ENCODE results near the gene DNM3. TPM values are rescaled to one million over a fixed set of nuclear protein-coding genes. Genes with fewer than 3 reads are reported as not detected.

Gene DNM3
- total RNA-seq, 2 donors from 2014 or later, result 1.7 to 2.3 TPM

- ATAC-seq (no peak), DNase-seq (no peak)
- intact Hi-C loops (cut with DNase I, micrococcal nuclease), result no loop called here
Observed at GRCh38 chr1:171943973-171944561, 102.8 kb downstream of the DNM3 start.

GRCh38 chr1:171948511-171948910, 107.2 kb downstream of the DNM3 start:
- no peak for ATAC-seq
- no peak for DNase-seq
- intact Hi-C loops (cut with DNase I, micrococcal nuclease), result no loop called here

DNA sequence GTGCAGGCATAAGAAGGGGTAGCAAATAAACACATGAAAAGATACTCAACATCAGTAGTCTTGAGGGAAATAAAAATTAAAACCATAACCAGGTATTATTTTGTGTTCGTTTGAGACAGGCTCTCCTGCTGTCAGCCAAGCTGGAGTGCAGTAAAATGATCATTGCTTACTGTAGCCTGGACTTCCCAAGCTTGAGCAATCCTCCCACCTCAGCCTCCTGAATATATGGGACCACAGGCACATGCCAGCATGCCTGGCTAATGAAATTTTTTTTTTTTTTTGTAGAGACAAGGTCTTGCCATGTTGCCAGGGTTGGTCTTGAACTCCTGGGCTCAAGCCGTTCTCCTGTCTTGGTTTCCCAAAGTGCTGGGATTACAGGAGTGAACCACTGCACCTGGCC, 108.0 kb downstream of the DNM3 start:
- DNase-seq (no peak), ATAC-seq (no peak)
- intact Hi-C loops (cut with DNase I, micrococcal nuclease), result no loop called here

- intact Hi-C loops (cut with DNase I, micrococcal nuclease), result no loop called here
- ATAC-seq (no peak), DNase-seq (no peak)
Observed at GRCh38 chr1:171953835-171954234, 112.5 kb downstream of the DNM3 start.

GRCh38 chr1:171954361-171954760, 113.1 kb downstream of the DNM3 start:
- intact Hi-C loops (cut with DNase I, micrococcal nuclease), result no loop called here
- ATAC-seq (no peak), DNase-seq (no peak)

GRCh38 chr1:171961861-171962260, 120.6 kb downstream of the DNM3 start:
- intact Hi-C loops (cut with DNase I, micrococcal nuclease), result no loop called here
- ATAC-seq (no peak), DNase-seq (no peak)

GRCh38 chr1:171963762-171964161, 122.5 kb downstream of the DNM3 start:
- DNase-seq, result no peak
- ATAC-seq, result no peak
- intact Hi-C loops (cut with DNase I, micrococcal nuclease), result no loop called here

DNA sequence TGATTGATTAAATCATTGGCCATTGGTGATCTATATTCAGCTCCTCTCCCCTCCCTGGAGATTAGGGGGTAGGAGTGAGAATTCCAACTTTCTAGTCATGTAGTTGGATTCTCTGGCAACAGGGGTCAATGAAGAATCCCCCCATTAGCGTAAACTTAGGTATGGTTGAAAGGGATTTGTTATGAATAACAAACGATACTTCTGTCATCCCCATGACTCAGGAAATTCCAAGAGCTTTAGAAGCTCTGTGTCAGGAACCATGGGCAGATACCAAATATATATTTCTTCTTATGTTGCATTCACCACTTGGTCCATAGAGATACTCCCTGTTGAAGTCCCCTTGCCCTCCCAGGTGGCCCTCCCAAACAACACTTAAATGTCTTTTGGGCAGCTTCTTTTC, 124.5 kb downstream of the DNM3 start:
- DNase-seq (no peak), ATAC-seq (no peak)
- intact Hi-C loops (cut with DNase I, micrococcal nuclease), result no loop called here

DNA sequence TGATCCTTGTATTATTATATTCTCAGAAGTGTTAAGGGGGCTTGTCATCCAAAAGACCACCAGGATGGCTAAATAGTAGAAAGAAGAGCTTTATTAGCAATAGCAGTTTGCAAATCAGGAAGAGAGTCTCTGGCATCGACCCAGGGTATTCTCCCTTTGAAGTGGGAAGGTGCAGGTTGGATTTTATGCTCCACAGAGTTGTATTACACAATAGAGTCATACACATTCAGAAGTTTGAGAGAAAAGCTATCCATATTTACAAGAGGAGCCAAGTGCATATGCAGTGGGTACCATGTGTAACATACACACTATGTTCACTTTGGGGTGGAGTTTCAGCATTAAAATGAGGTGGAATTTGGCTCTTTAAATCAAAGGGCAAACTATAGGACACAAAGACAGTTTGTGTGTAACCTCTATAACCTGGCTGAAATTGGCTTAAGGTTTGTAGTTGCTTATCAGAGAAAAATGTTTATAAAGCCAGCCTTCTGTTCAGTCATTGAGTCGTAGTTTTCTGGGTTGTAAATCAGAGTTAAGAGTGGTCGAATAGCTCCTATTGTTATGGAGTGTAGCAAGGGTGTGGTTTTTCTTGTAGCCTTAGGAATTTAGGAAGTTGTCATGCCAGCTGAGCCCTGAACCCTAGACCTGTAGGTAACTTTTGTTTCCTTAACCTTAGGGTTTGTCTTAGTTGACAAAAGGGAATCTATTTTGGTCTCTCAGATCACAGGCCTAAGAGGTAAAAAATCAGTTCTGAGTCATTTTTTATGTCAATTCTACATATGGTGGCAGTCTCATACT, 125.3 kb downstream of the DNM3 start:
- DNase-seq (no peak), ATAC-seq (peak; percentile 82)
- intact Hi-C loops (cut with DNase I, micrococcal nuclease), result no loop called here

- intact Hi-C loops (cut with DNase I, micrococcal nuclease), result no loop called here
- no peak for DNase-seq
- ATAC-seq, result no peak
Observed at GRCh38 chr1:171969226-171969625, 127.9 kb downstream of the DNM3 start.

DNA sequence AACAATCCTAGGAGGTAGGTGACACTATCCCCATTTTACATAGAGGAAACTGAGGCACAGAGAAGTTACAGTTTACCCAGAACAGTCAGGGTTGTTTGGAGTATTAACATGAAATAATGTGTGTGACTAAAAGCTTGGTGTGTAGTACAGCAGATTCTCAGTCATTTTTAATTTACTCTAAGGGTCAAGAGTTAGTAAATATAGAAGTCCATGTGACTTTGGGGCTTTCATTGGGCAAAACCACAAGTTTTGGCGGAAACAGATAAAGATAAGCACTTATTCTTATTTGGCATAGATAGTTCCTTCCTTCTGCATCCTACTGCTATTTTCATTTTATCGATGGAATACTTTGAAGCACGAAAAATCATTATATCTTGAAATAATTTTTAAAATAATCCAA, 128.5 kb downstream of the DNM3 start:
- DNase-seq (no peak), ATAC-seq (no peak)

DNA sequence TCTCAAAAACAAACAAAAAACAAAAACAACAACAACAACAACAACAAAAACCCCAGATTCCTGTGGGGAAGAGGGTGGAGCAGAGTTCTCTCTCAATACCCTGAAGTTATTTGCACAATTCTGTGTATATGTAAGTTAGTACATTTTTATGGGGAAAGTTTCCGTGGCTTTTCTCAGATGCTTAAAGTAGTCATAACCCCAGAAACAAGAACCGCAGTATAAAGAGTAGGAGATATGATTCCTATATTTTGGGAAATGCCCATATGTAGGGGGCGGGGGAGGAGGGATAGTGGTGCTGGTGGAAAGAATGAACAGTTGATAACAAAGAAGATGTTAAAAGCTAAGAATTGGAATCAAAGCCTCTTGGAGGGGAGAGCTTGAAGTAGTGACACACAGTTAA, 131.5 kb downstream of the DNM3 start:
- ATAC-seq (no peak), DNase-seq (no peak)
- intact Hi-C loops (cut with DNase I, micrococcal nuclease), result no loop called here

More for the DNA sequence above, 128.5 kb downstream of the DNM3 start:
- intact Hi-C loops (cut with DNase I, micrococcal nuclease), result no loop called here

- intact Hi-C loops (cut with DNase I, micrococcal nuclease), result no loop called here
- ATAC-seq (no peak), DNase-seq (no peak)
Observed at GRCh38 chr1:171973421-171973820, 132.1 kb downstream of the DNM3 start.

GRCh38 chr1:171981303-171981702, 140.0 kb downstream of the DNM3 start:
- intact Hi-C loops (cut with DNase I, micrococcal nuclease), result loop anchor here (10.0 kb wide), 2 partner anchors 177 to 337 kb away; no protein-coding TSS in a partner anchor
- no peak for DNase-seq
- ATAC-seq, result no peak

DNA sequence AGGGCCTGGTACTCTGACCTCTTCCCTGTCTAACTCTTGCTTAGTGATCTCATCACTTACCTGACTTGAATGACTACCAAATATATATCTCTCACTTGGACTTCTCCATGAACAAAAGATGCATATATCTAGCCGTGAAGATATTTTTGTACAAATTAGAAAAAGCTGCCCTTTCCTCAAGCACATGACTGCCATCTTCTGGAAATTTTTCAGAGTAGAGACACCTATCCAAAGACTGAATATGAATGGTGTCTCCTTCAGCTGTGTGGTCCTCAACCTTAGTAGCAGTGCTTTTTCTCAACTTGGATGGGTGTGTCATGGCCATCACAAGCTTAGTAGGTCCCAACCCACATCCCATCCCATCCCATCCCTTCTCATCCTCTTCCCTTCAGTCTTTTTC, 142.3 kb downstream of the DNM3 start:
- ATAC-seq (peak; percentile 68), DNase-seq (no peak)
- intact Hi-C loops (cut with DNase I, micrococcal nuclease), result loop anchor here (10.0 kb wide), 2 partner anchors 179 to 339 kb away; no protein-coding TSS in a partner anchor

DNA sequence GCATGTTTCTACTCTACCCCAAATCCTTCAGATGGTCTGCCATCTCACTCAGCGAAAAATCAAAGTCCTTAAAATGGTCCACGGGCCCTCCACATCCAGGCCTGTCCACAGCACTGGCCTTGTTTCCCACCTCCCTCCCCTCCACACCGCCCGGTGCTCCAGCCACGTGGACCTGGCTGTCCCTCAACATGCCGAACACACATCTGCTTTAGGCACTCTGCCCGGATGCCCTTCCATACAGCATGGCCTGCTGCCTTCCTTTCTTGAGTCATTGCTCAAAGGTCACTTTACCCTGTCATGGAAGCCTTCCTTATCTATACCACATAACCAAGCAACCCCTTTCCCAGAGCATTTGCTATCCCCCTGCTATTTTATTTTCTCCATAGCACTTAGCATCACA, 143.0 kb downstream of the DNM3 start:
- ATAC-seq, result peak; percentile 77
- intact Hi-C loops (cut with DNase I, micrococcal nuclease), result loop anchor here (2.0 to 10.0 kb wide), 3 partner anchors 179 to 339 kb away; no protein-coding TSS in a partner anchor
- peak; percentile 11 to 27 for DNase-seq

GRCh38 chr1:171984850-171985485, 143.7 kb downstream of the DNM3 start:
- DNase-seq, result no peak
- peak; percentile 79 for ATAC-seq
- intact Hi-C loops (cut with DNase I, micrococcal nuclease), result loop anchor here (2.0 to 10.0 kb wide), 3 partner anchors 180 to 340 kb away; no protein-coding TSS in a partner anchor

DNA sequence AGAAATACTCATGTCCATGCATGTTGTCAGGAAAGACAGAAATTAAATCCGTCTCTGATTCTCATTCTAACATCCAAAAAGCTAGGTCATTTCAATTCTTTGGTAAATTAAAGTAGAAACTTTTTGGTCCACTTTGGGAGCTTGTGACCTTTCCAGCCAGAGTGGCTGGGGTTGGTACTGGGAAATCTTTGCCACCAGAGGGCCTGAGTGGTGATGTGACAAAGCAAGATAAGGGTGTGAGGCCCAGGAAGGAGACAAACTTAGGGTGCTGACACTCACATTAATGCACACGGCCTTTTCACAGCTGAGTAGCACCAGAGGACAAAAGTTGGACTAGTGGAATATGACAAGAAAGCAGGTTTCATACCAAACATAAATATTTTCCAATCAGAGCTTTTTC, 144.3 kb downstream of the DNM3 start:
- intact Hi-C loops (cut with DNase I, micrococcal nuclease), result loop anchor here (2.0 to 10.0 kb wide), 3 partner anchors 181 to 341 kb away; no protein-coding TSS in a partner anchor
- peak in 1 of 2 donors; percentile 12 for DNase-seq
- peak; percentile 61 for ATAC-seq

DNA sequence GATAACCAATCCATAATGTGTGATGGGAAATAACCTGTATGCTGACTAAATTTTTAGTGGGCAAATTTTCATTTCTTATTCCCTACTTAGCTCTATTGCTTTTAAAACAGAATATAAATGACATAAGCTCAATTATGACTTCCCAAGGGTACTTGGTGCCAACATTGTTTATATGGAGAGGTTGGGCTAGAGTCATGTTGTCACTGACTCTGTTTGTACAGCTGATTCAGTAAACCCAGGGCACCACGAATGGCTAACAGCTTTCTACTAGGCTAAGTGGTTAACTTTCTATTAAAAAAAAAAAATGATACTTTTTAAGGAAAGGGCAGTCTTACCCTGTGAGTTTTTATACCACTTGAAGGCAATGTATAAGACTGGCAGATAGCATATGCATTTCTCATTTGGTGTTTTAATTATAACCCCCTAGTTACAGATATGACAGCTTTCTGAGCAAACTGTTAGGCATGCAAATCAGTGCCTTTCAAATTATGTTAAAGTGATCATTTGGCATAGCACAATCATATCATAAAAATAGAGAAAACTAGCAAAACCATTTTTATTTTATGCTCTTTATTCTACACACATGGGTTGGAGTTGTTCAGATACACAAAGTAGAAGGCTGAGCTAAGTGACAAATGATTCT, 147.1 kb downstream of the DNM3 start:
- DNase-seq, result no peak
- intact Hi-C loops (cut with DNase I, micrococcal nuclease), result loop anchor here (10.0 kb wide), 2 partner anchors 184 to 344 kb away; no protein-coding TSS in a partner anchor
- no peak for ATAC-seq

All from left colon (tissue), 2 donors.